H9 (cell line): ENCODE data around the gene DLAT. TPM values are rescaled to one million over a fixed set of nuclear protein-coding genes. Genes with fewer than 3 reads are reported as not detected.
"Not testable (repeated sequence)": the region's sequence is repeated elsewhere in the genome, so short reads cannot be mapped to it uniquely, and the experiment has no call there.

Experiments
- DNase-seq: peaks from one replicate; pipeline ENCODE4 v3.0.0-alpha.2; 2017
- H2AFZ ChIP-seq: one replicate; pipeline ENCODE4 v1.6.1; 2013; ENCODE audit warnings: mild to moderate bottlenecking, low read length, control low read depth, moderate library complexity
- H2AK5ac ChIP-seq: 2 replicates; pipeline ENCODE4 v1.6.1; 2013; ENCODE audit warnings: low read length, control low read depth, mixed read lengths; ENCODE audit not compliant: insufficient read length
- H2BK120ac ChIP-seq: one replicate; pipeline ENCODE4 v1.6.1; 2013; ENCODE audit warnings: low read depth, mild to moderate bottlenecking, low read length, control low read depth, inconsistent platforms; ENCODE audit not compliant: poor library complexity, severe bottlenecking
- H2BK12ac ChIP-seq: 2 replicates; pipeline ENCODE4 v1.6.1; 2013; ENCODE audit warnings: low read length, control low read depth, mixed read lengths, low read depth; ENCODE audit not compliant: insufficient read length
- H2BK15ac ChIP-seq: 2 replicates; pipeline ENCODE4 v1.6.1; 2013; ENCODE audit warnings: low read depth, low read length, control low read depth
- H2BK20ac ChIP-seq: one replicate; pipeline ENCODE4 v1.6.1; 2013; ENCODE audit warnings: low read depth, mild to moderate bottlenecking, low read length, control low read depth, inconsistent platforms; ENCODE audit not compliant: poor library complexity, severe bottlenecking
- H2BK5ac ChIP-seq: 2 replicates; pipeline ENCODE4 v1.6.1; 2013; ENCODE audit warnings: low read length, control low read depth, mixed read lengths; ENCODE audit not compliant: insufficient read length
- H3K14ac ChIP-seq: 2 replicates; pipeline ENCODE4 v1.6.1; 2013; ENCODE audit warnings: low read length, control low read depth; ENCODE audit not compliant: insufficient read depth
- H3K18ac ChIP-seq: 2 replicates; pipeline ENCODE4 v1.6.1; 2013; ENCODE audit warnings: low read depth, mild to moderate bottlenecking, mixed read lengths, low read length, control low read depth; ENCODE audit not compliant: insufficient read length
- H3K23ac ChIP-seq: 2 replicates; pipeline ENCODE4 v1.6.1; 2013; ENCODE audit warnings: low read length, control low read depth, mixed read lengths, low read depth; ENCODE audit not compliant: insufficient read length
- H3K23me2 ChIP-seq: 2 replicates; pipeline ENCODE4 v1.6.1; 2013; ENCODE audit warnings: low read depth, mild to moderate bottlenecking, mixed read lengths, low read length, control low read depth; ENCODE audit not compliant: insufficient read length, poor library complexity, severe bottlenecking
- H3K27ac ChIP-seq: 2 replicates; pipeline ENCODE4 v1.5.1; 2013; ENCODE audit warnings: low read length, control low read depth, mixed read lengths, low read depth; ENCODE audit not compliant: insufficient read length
- H3K27me3 ChIP-seq: 2 replicates; pipeline ENCODE4 v1.6.1; 2013; ENCODE audit warnings: low read length, control low read depth, inconsistent platforms; ENCODE audit not compliant: insufficient read depth
- H3K4ac ChIP-seq: 2 replicates; pipeline ENCODE4 v1.6.1; 2013; ENCODE audit warnings: low read depth, mild to moderate bottlenecking, control low read depth, inconsistent platforms, low read length, moderate library complexity
- H3K4me1 ChIP-seq: 2 replicates; pipeline ENCODE4 v1.6.1; 2013; ENCODE audit warnings: low read length, control low read depth, inconsistent platforms; ENCODE audit not compliant: insufficient read depth
- H3K4me2 ChIP-seq: 2 replicates; pipeline ENCODE4 v1.6.1; 2013; ENCODE audit warnings: low read length, control low read depth, mixed read lengths; ENCODE audit not compliant: insufficient read length, insufficient read depth
- H3K56ac ChIP-seq: 2 replicates; pipeline ENCODE4 v1.6.1; 2013; ENCODE audit warnings: low read depth, mild to moderate bottlenecking, mixed read lengths, low read length, control low read depth; ENCODE audit not compliant: insufficient read length
- H3K79me1 ChIP-seq: 2 replicates; pipeline ENCODE4 v1.6.1; 2013; ENCODE audit warnings: low read depth, mild to moderate bottlenecking, moderate library complexity, low read length, control low read depth, inconsistent platforms; ENCODE audit not compliant: insufficient read depth, poor library complexity, severe bottlenecking
- H3K79me2 ChIP-seq: 2 replicates; pipeline ENCODE4 v1.6.1; 2013; ENCODE audit warnings: low read length, control low read depth, inconsistent platforms; ENCODE audit not compliant: insufficient read depth
- H3K9ac ChIP-seq: 2 replicates; pipeline ENCODE4 v1.6.1; 2013; ENCODE audit warnings: low read length, control low read depth, mixed read lengths; ENCODE audit not compliant: insufficient read length; ENCODE audit errors: extremely low read depth
- H3K9me3 ChIP-seq: one replicate; pipeline ENCODE4 v1.6.1; 2013; ENCODE audit warnings: low read depth, low read length, inconsistent platforms; ENCODE audit not compliant: control insufficient read depth
- H3T11ph ChIP-seq: one replicate; pipeline ENCODE4 v1.6.1; 2013; ENCODE audit warnings: mild to moderate bottlenecking, low read length, control low read depth, inconsistent platforms
- H4K20me1 ChIP-seq: one replicate; pipeline ENCODE4 v1.6.1; 2013; ENCODE audit not compliant: control insufficient read depth, insufficient read length, insufficient read depth
- H4K5ac ChIP-seq: 2 replicates; pipeline ENCODE4 v1.6.1; 2013; ENCODE audit warnings: low read depth, mild to moderate bottlenecking, mixed read lengths, low read length, control low read depth; ENCODE audit not compliant: insufficient read length
- H4K8ac ChIP-seq: replicated peaks from 2 replicates; pipeline ENCODE4 v1.6.1; 2013; ENCODE audit warnings: low read length, control low read depth, mixed read lengths, low read depth; ENCODE audit not compliant: insufficient read length
- H4K91ac ChIP-seq: 2 replicates; pipeline ENCODE4 v1.6.1; 2013; ENCODE audit warnings: low read depth, mild to moderate bottlenecking, moderate library complexity, mixed read lengths, low read length, control low read depth; ENCODE audit not compliant: insufficient read length
- H3K27ac Mint-ChIP-seq, 3 experiments: 2 replicates in 2 of 3; 3 replicates in 1 of 3; pipeline ENCODE4 v1.8.0; 2020 to 2021; ENCODE audit warnings: mixed read lengths in 3 of 3, mild to moderate bottlenecking in 1 of 3, moderate library complexity in 1 of 3
- H3K27me3 Mint-ChIP-seq: 2 replicates; pipeline ENCODE4 v1.8.0; 2021; ENCODE audit warnings: low read depth, mild to moderate bottlenecking, moderate library complexity, mixed read lengths
- H3K36me3 Mint-ChIP-seq, 3 experiments: 2 replicates in 2 of 3; 3 replicates in 1 of 3; pipeline ENCODE4 v1.8.0; 2020 to 2021; ENCODE audit warnings: low read depth in 3 of 3, mixed read lengths in 3 of 3; ENCODE audit not compliant: insufficient read depth in 1 of 3
- H3K4me1 Mint-ChIP-seq, 2 experiments: 2 replicates each; pipeline ENCODE4 v1.8.0; 2020; ENCODE audit warnings: mixed read lengths in 2 of 2
- H3K4me3 Mint-ChIP-seq, 2 experiments: 2 replicates in 1 of 2; 3 replicates in 1 of 2; pipeline ENCODE4 v1.8.0; 2020 to 2021; ENCODE audit warnings: mild to moderate bottlenecking in 2 of 2, mixed read lengths in 2 of 2, moderate library complexity in 1 of 2
- H3K9me3 Mint-ChIP-seq, 2 experiments: 2 replicates in 1 of 2; 3 replicates in 1 of 2; pipeline ENCODE4 v1.8.0; 2020; ENCODE audit warnings: mild to moderate bottlenecking in 2 of 2, mixed read lengths in 2 of 2, moderate library complexity in 1 of 2
- CTCF ChIP-seq: fragments of 200-600 bp; sonication (generic); conservative IDR thresholded peaks from 3 replicates; pipeline ENCODE4 v1.8.0; 2021; ENCODE audit warnings: antibody characterized with exemption, mild to moderate bottlenecking
- WGBS: extraction: QIAGEN DNeasy Blood & Tissue Kit; methylation state at CpG from one replicate; pipeline ENCODE4 v1.1.7; 2013; ENCODE audit warnings: missing lambda C conversion rate, low lambda C conversion rate, mixed read lengths; ENCODE audit not compliant: insufficient read length; ENCODE audit errors: extremely low coverage; 5-methylcytosine and 5-hydroxymethylcytosine counted together
- total RNA-seq: library from RNA; stranded (reverse); gene quantifications from 2 replicates; pipeline ENCODE4 v1.2.1, GENCODE V29; 2021

Gene DLAT
- total RNA-seq, 1 experiment from 2014 or later: 58.4 TPM

- Histone ChIP-seq H4K8ac (no peak overlapping the region), H3K18ac (no peak overlapping the region), H4K20me1 (no peaks in the 10 kb centered on the region), H2AK5ac (no peak overlapping the region), H3K79me1 (peaks cover 2% of the 10 kb centered on the region), H2AFZ (no peak overlapping the region), H2BK15ac (no peak overlapping the region), H3T11ph (no peak overlapping the region), H2BK12ac (no peak overlapping the region), H3K9ac (peak overlapping the region; percentile 66), H3K79me2 (peaks cover 3% of the 10 kb centered on the region; the same call in 1 of the 2 replicates), H3K9me3 (no peaks in the 10 kb centered on the region), H3K4ac (no peak overlapping the region), H3K56ac (no peak overlapping the region), H3K27me3 (no peaks in the 10 kb centered on the region), H3K23me2 (peaks cover 3% of the 10 kb centered on the region), H2BK5ac (no peak overlapping the region), H3K23ac (no peak overlapping the region), H4K5ac (no peak overlapping the region), H4K91ac (no peak overlapping the region), H2BK120ac (no peak overlapping the region), H3K27ac (no peak overlapping the region), H3K4me2 (peak overlapping the region; percentile 86), H2BK20ac (no peak overlapping the region), H3K14ac (no peak overlapping the region; the same call in 1 of the 2 replicates), H3K4me1 (no peaks in the 10 kb centered on the region)
- H3K9me3 Mint-ChIP-seq: no peaks in the 10 kb centered on the region; a peak in 1 of 5 replicates
- peaks cover 11 to 13% of the 10 kb centered on the region in 2 experiments for H3K4me1 Mint-ChIP-seq
- TF ChIP-seq CTCF: no peak
- no peak for DNase-seq
- no CpG with 5 or more reads among the region's 8 CpGs for WGBS
- H3K36me3 Mint-ChIP-seq: peaks cover 27 to 34% (median 29%) of the 10 kb centered on the region in 3 experiments
- H3K4me3 Mint-ChIP-seq: peak overlapping the region; percentile 97 to 98
- peak overlapping the region; percentile 70 to 100 (median 100); a peak in 6 of 7 replicates for H3K27ac Mint-ChIP-seq
- no peaks in the 10 kb centered on the region for H3K27me3 Mint-ChIP-seq
Observed at GRCh38 chr11:112025707-112026106, 499 bp downstream of the DLAT start.

- not testable (repeated sequence) for H3K9ac ChIP-seq, H2BK12ac ChIP-seq, H3K23ac ChIP-seq, H3K79me2 ChIP-seq, H2BK5ac ChIP-seq, H3K9me3 Mint-ChIP-seq, H3K14ac ChIP-seq, H2BK120ac ChIP-seq, H3K18ac ChIP-seq, H2BK20ac ChIP-seq, H3K9me3 ChIP-seq, H4K91ac ChIP-seq, H3K23me2 ChIP-seq, H3K79me1 ChIP-seq, H3K56ac ChIP-seq, H2AK5ac ChIP-seq, H3K27ac Mint-ChIP-seq, H4K20me1 ChIP-seq, H2BK15ac ChIP-seq, H3K4me2 ChIP-seq, H3K27ac ChIP-seq, H4K8ac ChIP-seq, H4K5ac ChIP-seq, DNase-seq, H2AFZ ChIP-seq, H3T11ph ChIP-seq, H3K27me3 Mint-ChIP-seq, H3K27me3 ChIP-seq, H3K4me3 Mint-ChIP-seq, H3K4me1 ChIP-seq, H3K4ac ChIP-seq
- WGBS: no CpG with 5 or more reads among the region's 49 CpGs
- peaks cover 30 to 42% (median 33%) of the 10 kb centered on the region in 3 experiments for H3K36me3 Mint-ChIP-seq
- H3K4me1 Mint-ChIP-seq: peaks cover 11 to 13% of the 10 kb centered on the region in 2 experiments
Observed at GRCh38 chr11:112026784-112027410, 1.7 kb downstream of the DLAT start.
